GM12892 (cell line): ENCODE data around the gene CENPB.

Experiments used
- POLR2A ChIP-seq: IDR thresholded peaks from 2 replicates; pipeline ENCODE4 v1.6.1; 2011; ENCODE audit warnings: low read depth, low read length, control low read depth
- POLR2AphosphoS5 ChIP-seq: IDR thresholded peaks from 2 replicates; pipeline ENCODE4 v1.6.1; 2011; ENCODE audit warnings: low read depth, low read length, control low read depth

DNA sequence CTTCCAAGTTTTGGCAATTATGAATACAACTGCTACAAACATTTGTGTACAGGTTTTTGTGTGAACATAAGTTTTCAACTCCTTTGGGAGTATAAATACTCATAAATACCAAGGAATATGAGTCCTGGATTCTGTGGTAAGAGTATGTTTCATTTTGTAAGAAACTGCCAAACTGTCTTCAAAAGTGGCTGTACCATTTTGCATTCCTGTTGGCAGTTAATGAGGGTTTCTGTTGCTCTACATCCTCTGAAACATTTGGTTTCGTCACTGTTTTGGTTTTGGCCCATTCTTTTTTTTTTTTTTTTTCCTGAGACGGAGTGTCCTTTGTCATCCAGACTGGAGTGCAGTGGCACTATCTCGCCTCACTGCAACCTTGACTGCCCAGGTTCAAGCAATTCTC lies 42.3 kb upstream of the CENPB start:
- no peak for TF ChIP-seq POLR2AphosphoS5
- TF ChIP-seq POLR2A, result no peak
